ENCODE results near the gene GABRD.

Gene GABRD

DNA sequence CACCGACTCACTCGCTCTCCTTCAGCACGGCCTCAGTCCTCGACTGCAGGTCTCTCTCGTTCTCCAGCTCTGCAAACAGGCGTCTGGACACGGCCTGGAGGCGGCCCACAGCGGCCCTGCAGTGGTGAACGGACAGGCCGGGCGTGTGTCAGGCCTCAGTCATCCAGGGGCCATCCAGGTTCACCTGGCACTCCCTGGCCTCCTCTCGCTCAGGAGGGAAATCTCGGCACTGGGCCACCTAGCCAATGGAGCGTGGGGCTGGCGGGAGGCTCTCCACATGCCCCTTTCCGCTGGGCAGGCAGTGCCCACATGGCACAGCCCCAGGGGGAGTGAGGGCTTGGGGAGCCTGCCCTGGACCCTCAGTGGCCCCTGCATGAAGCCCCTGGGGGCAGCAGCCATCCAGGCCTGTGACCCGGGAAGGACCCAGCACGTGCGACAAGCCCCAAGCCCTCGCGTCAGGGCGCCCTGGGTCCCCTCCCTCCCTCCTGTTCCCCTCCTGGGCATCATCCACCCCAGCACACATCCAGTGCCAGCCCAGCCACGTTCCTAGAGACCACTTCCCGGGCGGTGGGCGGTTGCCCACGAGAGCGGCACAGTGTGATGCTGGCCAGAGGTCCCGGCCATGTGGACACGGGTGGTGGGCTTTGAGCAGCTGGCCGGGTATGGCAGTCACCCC is 33.6 kb upstream of the GABRD start:
- DNase-seq (ENCODE audit: extremely low read depth in 1 of 2, low read depth in 1 of 2) = no peak

GRCh38 chr1:1986451-1987141 is 32.5 kb upstream of the GABRD start:
- DNase-seq (ENCODE audit: extremely low read depth in 1 of 2, low read depth in 1 of 2) = no peak

GRCh38 chr1:1987142-1987510 is 32.0 kb upstream of the GABRD start:
- no peak for DNase-seq (ENCODE audit: extremely low read depth in 1 of 2, low read depth in 1 of 2)

DNA sequence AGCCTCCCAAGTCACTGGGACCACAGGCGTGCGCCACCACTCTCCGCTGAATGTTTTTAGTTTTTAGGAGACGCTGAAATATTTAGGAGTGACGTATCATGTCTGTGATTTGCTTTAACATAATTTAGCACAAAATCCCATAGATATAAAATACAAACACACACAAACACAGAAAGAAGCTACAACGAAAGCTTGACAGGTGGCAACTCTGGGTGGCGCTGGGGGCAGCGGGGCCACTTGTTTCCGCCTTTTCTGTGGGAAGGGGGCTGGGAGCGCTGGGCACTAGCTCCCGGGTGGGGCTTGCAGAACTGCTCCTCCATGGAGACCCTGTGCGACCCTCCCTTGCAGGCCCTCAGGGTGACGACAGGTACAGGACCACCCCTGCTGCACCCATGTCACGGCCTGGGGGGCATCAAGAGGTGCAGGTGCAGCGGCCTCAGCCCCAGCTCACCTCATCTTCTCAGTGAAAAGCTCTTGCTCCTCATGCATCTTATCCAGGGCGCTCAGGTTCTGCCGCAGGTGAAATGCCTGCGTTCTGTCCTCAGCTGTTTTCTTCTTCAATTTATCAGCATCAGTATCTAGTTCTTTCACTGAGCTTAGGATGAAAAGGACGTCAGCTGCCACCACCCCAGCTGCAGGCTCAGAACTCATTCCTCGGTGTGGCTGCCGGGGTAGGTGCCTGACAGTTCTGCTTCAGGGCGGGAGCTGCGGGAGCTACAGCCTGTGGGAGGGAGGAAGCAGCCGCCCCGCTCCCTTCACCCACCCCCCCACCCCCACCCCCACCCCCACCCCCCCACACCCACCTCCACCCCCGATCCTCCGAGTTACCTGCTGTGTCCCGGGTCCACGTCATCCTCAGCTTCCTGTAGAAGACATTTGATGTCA is 30.8 kb upstream of the GABRD start:
- DNase-seq (ENCODE audit: extremely low read depth in 1 of 2, low read depth in 1 of 2) = no peak

DNA sequence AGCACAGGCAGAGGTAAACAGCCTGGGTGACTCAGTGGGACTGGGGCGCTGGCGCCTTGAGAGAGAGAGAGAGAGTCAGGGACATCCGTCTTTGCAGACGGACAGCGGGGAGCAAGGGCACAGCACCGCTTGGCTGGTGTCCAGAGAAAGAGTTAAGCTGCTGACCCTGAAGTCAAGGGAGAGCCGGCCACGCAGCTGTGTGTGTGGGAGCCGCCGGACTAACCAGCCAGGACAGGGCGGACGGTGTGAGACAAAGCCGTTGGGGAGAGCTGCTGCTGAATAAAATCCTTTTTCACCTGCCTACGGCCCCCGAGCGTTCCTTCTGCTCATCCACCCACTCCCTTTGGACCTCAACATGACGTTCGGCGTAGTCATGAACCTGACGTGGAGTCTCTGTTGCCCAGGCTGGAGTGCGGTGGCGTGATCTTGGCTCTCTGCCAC is 30.0 kb upstream of the GABRD start:
- no peak for DNase-seq (ENCODE audit: extremely low read depth in 1 of 2, low read depth in 1 of 2)

DNA sequence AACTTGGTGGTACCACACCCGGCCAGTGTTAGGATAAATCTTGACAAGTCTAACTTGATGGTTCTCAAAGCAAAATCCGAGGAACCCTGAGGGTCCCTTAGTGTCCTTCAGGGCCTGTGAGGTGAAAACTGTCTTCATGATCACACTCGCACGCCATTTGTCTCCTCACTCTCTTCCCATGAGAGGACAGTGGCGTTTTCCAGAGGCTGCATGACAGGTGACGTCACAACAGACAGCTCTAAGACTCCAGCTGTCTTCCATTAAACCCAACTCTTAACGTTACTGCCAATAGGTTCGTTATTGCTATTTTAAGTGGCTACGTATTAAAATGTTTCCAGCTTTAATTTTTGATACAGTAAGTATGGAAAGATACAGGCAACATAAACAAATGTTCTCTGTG is 29.4 kb upstream of the GABRD start:
- no peak for DNase-seq (ENCODE audit: extremely low read depth in 1 of 2, low read depth in 1 of 2)

DNA sequence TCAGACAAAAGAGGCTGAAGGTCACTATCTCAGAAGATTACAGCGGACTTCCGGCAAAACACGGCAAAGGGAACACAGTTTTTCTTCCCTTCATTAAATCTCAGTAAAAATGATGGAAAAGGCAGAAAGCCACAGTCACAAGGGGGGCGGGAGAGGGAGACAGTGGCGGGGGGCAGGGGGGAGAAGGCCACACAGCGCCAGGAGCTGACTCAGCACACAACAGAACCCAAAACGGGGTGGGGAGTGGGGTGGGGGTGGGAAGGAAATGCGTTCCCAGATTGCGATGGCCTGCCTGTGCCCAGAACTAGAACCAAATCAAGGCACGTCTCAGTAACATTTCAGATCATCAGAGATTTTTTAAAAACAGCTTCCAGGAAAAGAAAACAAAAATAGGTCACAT is 28.9 kb upstream of the GABRD start:
- no peak for DNase-seq (ENCODE audit: extremely low read depth in 1 of 2, low read depth in 1 of 2)

GRCh38 chr1:1994536-1994935 is 24.6 kb upstream of the GABRD start:
- DNase-seq (ENCODE audit: extremely low read depth in 1 of 2, low read depth in 1 of 2) = no peak

DNA sequence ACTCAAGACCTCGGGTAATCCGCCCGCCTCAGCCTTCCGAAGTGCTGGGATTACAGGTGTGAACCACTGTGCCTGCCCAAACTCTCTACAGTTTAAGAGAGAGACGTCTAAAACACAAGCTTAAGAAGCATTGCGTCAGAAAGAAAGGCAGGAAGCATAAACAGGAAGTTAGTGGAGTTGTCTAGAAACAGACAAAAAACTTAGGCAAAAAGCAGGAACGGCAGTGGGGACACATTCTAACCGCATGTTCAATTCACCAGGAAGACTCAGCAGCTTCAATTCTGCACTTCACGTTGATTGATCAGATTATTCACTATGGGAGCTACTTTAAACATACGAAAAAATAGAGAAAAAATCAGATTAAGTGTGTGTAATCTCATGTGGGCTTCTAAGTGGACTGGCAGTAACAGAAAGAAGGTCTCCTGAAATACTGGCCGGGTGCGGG is 22.9 kb upstream of the GABRD start:
- no peak for DNase-seq (ENCODE audit: extremely low read depth in 1 of 2, low read depth in 1 of 2)

DNA sequence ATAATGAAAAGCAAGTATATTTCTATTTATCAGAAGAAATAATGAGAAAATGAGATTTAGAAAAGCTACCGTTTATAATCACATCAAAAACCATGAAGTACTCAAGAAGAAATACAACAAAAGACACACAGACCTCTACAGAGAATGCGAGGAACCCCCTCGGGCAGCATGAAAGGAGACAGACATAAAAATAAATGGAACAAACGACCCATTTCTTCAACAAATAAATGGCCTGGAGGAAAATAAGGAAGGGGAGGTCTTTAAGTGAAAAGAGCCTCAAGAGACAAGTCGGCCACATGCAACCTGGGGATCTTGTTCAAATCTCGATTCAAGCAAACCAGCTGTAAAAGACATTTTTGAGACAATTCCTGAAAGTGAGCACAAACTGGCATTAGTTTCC is 21.6 kb upstream of the GABRD start:
- no peak for DNase-seq (ENCODE audit: extremely low read depth in 1 of 2, low read depth in 1 of 2)

DNA sequence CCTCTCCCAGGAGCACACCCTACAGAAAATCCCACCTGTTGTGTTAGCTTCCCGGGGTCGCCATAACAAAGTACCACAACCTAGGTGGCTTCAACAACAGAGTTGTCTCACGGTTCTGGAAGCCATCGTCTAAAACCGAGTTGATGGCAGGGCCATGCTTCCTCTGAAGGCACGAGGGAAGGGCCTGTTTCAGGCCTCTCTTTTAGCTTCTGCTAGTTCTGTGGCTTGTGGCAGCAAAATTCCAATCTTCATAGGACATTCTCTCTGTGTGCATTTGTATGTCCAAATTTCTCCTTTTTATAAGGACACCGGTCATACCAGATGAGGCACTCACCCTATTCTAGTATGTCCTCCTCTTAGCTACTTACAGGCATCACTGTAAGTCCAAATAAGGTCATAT is 18.7 kb upstream of the GABRD start:
- DNase-seq (ENCODE audit: extremely low read depth in 1 of 2, low read depth in 1 of 2) = no peak

- no peak for DNase-seq (ENCODE audit: extremely low read depth in 1 of 2, low read depth in 1 of 2)
These were observed 18.3 kb upstream of the GABRD start for GRCh38 chr1:2000850-2001249.

DNA sequence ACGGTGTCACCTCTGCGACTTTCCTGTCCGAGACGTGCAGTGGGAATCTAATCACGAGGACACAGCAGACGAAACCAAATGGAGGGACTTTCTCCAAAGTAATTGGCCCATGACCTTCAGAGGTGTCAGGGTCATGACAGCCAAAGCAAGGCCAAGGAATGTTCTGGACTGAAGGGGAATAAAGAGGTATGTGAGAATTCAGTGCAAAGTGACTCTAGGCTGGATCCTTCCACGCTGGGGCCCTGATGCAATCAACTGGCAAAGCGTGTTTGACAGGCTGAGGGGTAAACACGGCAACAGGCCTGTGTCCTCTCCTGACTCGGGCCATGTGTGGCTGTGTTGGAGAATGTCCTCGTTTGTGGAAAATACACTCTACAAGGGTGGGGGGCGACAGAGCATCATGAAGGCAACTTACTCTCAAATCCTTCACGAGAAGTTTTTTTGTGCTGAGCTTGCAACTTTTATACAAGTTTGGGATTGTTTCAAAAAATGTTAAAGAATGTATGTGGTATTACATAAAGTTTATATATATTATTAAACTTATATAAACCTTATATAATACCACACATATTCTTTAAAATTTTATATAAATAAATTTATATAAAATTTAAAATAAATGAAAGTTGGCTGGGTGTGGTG is 17.3 kb upstream of the GABRD start:
- no peak for DNase-seq (ENCODE audit: extremely low read depth in 1 of 2, low read depth in 1 of 2)

- DNase-seq (ENCODE audit: extremely low read depth in 1 of 2, low read depth in 1 of 2) = peak in 1 of 2 donors; percentile 15
These were observed 15.5 kb upstream of the GABRD start, which contains the start of gene CFAP74 for GRCh38 chr1:2003541-2004131. Gene CFAP74, minus strand, starts transcription at chr1:2003786. Its CDS starts 12,830 bp downstream, at chr1:1990956.

GRCh38 chr1:2004856-2005255 is 14.3 kb upstream of the GABRD start:
- DNase-seq (ENCODE audit: extremely low read depth in 1 of 2, low read depth in 1 of 2) = no peak

DNA sequence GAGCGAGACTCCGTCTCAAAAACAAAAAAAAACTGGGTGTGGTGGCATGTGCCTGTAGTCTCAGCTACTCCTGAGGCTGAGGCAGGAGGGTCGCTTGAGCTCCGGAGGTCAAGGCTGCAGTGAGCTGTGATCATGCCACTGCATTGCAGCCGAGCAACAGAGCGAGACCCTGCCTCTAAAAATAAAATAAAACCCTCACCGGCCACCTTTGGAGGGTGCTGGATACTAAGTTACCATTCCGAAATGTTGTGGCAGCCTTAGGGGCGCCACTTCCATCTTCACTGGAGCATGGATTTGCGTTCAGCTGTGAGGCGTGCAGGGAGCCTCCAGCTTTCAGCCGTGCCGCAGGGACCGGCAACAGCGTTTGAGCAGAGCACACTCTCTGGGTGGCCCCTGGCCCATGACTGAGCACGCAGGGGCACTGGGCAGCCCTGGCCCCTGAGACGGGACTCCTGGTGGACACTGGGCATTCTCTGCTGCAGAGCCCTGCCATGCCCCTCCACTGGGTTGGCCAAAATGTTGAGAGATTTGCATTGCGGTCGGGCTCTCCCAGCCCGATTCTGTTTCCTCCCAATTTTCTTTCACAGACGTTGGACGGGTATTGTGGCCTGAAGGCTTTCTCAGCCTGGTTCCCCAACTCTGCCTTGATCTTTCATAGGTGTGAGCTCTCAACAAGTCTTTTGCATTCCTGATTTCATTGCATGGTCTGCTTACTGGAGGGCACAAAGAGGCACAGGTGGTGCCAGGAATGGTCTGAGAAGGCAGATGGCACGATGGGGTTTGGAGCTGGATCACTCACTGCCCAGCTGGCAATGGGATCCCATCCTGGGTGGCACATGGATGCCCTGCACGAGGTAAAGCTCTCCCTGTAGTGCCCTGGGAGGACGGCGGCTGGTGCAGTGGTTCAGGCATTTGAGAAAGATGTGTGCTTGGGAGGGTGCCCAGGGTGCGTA is 9.8 kb upstream of the GABRD start:
- DNase-seq (ENCODE audit: extremely low read depth in 1 of 2, low read depth in 1 of 2) = no peak

DNA sequence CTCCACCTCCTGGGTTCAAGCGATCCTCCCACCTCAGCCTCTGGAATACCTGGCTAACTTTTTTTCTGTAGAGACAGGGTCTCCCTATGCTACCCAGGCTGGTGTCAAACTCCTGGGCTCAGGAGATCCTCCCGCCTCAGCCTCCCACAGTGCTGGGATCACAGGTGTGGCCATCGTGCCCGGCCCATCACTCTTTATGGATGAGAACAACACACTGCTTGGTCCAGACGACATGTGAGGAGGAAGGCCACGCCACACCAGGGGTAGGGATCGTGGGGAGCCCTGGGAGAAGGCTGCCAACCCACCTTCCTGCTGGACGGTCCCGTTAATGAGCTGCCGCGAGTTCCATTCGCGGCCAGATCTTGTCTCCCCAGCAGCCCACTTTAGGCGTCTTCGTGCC is 5.0 kb upstream of the GABRD start:
- DNase-seq (ENCODE audit: extremely low read depth in 1 of 2, low read depth in 1 of 2) = no peak

DNA sequence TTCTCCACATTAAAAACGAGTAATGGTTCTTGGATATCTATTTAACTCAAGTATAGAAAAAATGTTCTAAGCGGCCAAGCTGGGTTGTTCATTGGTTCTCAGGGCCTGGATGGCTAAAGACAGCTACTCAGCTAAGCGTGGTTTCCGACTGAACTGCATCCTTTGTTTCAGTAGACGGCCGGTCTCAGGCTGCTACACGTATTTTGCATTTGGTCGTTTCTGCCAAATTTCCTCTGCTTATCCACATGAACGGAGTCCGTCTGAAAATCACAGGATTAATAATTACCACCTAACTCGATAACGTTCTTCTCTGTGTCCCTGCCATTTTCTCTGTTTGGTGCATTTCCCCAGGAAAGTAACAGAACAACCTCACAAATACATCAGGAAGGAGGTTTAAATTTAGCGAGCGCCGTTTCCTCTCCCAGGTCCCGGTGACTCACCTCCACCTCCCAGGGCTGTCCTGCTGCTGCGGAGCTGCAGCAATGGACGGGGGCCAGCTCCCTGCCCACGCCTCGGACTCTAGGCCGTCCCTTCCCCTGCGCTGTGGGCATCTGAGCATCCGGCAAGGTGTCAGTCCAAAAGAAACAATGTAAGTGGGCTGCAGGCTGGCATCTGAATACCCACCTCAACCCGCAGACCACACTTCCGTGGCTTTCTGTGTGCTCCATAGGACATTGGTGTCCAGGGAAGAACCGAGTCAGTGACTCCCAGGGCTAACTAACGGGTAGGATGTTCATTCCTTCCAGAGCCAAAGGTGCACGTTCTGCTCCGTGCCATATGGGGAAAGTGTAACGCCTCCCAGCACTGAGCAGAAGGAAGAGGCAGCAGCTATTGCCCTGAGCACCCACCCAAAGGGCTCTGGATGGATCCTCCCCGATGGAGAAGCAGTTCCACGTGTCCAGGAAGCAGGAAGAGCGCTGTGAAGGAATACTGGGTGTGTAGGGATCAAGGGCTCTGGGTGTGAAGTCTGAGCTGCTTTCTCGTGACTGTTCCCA is 4.1 kb upstream of the GABRD start:
- DNase-seq (ENCODE audit: extremely low read depth in 1 of 2, low read depth in 1 of 2) = no peak
